GM13977 (cell line): Measurements from ENCODE around the gene RUNX2.

Source experiments
- DNase-seq: peaks from one replicate; pipeline ENCODE4 v3.0.0; 2012; ENCODE audit warnings: low spot score
- in situ Hi-C: fragments of 300-500 bp; cut with MboI; formaldehyde crosslinking; loops from one replicate; pipeline ENCODE4 v1.12.0; 2022; ENCODE audit warnings: low sequenced_read_pairs, low pct_unique_long_range_greater_than_20kb, mixed read lengths, inconsistent platforms; ENCODE audit not compliant: unreplicated experiment
- TF ChIP-seq, protein P1 (sequence below): IDR thresholded peaks from 2 replicates; pipeline ENCODE4 v1.5.1; 2012; ENCODE audit warnings: mild to moderate bottlenecking, control low read depth; ENCODE audit not compliant: insufficient read depth; ENCODE audit errors: extremely low read depth, missing control alignments

RUNX2 gene

DNA sequence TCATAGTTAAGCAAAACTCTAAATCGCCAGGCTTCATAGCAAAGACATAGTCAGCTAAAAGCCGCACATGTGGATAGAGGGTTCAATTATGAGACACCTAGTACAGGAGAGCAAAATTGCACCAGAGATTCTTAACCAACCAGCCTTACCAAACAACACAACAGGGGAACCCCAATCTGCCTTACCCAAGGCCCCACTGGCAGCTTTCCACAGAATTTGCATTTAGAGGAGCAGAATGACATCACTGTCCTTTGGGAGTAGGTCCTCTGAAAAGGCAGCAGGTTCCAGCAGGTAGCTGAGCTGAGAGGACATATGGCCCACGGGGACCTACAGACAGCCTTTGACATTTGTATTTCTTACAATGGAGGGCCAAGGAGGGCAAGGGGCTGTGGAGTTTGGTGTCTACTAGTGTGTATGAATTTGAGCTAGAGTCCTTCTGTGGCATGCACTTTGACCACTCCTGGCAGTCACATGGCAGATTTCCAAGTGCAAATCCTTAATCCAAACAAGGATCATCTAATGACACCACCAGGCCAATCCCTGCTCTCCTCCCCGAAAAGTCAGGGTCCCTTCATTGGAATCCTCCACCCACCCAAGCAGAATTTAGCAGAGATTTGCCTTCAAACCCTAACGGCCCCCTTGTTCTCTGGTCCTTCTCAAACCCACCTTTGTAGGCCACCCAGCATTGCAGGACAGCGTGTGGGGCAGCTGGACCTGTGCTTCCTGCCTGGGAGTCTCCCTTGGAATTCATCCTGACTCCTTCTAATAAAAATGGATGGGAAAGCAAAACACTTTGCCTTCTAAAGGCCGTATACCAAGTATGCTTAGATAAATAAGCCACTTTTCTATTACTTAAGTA, 220.8 kb downstream of the RUNX2 start:
- in situ Hi-C loops = no loop called here
- DNase-seq = peak; percentile 36
- TF ChIP-seq, protein P1, sequence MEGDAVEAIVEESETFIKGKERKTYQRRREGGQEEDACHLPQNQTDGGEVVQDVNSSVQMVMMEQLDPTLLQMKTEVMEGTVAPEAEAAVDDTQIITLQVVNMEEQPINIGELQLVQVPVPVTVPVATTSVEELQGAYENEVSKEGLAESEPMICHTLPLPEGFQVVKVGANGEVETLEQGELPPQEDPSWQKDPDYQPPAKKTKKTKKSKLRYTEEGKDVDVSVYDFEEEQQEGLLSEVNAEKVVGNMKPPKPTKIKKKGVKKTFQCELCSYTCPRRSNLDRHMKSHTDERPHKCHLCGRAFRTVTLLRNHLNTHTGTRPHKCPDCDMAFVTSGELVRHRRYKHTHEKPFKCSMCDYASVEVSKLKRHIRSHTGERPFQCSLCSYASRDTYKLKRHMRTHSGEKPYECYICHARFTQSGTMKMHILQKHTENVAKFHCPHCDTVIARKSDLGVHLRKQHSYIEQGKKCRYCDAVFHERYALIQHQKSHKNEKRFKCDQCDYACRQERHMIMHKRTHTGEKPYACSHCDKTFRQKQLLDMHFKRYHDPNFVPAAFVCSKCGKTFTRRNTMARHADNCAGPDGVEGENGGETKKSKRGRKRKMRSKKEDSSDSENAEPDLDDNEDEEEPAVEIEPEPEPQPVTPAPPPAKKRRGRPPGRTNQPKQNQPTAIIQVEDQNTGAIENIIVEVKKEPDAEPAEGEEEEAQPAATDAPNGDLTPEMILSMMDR = no peak

DNA sequence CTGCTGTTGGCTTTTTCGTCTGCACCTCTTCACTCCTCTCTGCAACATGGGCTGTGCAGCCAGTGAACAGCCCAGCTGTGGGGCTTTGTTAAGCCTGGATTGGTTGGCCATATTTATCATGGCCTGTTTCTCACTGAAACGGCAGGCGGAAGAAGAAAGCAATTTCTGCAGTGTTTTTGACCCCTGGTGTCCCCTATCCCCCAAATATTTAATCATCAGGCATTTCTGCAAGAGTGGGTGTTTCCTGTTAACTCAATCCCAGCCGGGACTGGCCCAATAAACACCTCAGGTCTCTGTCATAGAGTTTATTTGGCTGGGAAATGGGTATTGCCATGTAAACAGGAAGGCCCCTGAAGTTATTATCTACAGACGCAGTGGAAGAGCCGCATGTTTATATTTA, 224.4 kb downstream of the RUNX2 start:
- DNase-seq = no peak
- TF ChIP-seq, protein P1 = no peak
- in situ Hi-C loops = no loop called here

DNA sequence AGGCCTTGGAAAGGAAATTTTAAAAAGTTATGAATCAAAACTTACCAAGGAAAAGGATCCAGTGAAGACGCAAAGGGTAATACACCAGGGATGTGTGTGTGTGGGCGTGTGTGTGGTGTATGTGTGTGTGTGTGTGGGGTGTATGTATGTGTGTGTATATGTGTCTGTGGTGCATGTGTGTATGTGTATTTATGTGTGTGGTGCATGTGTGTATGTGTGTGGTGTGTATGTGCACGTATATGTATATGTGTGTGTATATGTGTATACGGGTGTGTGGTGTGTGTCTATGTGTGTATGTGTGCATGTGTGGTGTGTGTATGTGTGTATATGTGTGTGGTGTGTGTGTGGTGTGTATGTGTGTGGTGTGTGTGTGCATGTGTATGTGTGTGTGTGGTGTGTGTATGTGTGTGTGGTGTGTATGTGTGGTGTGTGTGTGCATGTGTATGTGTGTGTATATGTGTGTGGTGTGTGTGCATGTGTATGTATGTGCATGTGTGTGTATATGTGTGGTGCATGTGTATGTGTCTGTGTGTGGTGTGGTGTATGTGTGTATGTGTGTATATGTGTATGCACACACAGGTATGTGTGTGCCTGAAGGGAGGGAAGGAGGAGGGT, 225.7 kb downstream of the RUNX2 start:
- no peak for DNase-seq
- in situ Hi-C loops = no loop called here
- TF ChIP-seq, protein P1 = no peak

DNA sequence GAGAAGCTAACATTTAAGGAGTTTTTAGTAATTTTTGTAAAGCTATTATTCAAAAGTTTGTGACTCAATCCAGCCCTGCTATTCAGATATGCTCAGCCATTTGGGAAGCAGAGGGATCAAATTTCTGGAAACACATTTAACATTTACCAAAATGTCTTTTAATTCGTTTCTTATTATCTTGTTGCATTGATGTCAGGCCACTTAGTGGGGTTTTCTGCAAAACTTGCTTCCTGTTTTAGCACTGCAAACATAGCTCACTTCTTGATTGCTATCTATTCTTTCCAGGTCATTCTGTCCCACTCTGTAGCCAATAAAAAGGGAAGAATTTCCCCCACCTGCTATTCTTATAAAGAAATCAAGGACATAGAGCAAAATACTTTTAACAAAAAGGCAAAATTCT, 226.5 kb downstream of the RUNX2 start:
- TF ChIP-seq, protein P1 = no peak
- DNase-seq = no peak
- in situ Hi-C loops = no loop called here

DNA sequence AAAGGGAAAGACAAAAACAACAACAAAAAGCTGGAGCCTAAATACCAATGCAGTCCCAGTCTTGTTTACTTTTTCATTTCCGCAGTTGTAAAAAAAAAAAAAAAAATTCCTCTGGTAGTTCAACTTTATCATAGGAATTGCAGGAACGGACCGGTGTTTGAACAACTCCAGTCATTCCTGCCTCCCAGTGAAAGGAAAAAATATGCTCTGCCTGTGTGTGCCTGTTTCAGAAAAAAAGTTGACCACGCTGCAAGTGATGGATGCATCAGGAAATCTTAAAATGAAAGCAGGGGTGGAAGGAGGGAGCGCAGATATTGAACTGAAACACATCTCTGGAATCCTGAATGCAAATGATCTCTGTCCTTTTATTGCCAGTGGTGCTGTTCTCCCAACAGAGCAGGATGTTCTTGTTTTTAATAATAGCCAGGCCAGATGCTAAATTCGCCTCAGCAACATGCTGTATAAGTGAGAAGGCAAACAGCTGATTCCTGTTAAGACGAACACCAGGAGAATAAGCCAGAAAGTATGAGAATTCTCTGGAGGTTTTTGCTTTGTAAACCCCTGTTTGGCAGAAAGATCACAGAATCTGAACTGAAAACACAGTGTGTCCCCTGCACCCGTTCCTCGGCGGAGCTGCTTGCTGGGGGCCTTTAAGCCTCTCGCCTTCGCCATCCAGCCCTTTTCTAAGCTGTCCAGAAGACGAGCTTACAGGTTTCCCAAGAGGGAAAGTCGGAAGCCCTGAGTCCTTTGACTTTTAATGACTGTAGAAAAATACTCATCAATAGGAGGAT, 228.0 kb downstream of the RUNX2 start:
- in situ Hi-C loops = no loop called here
- no peak for DNase-seq
- TF ChIP-seq, protein P1 = no peak

DNA sequence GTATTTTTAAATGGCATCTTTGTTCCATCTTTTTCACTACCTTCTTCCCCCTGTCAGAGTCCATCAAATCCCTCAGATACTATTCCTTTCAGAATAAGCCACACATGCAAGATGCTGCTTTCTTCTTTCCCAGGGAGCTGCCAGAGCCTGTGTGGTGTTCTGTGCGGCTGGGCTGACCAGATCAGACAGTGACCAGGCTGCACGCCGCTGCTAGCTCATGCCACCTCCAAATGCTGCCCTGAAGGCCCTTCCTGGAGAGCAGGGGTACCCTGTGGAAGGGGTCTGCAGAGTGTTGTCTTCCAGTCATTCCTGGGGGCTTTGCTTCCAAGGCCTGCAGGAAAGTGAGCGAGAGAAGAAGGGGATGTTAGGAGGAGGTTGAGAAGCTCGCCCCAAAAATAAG, 228.7 kb downstream of the RUNX2 start:
- TF ChIP-seq, protein P1 = no peak
- in situ Hi-C loops = no loop called here
- DNase-seq = no peak
